ENCODE measurements around the gene SLC6A13.
A peak's percentile ranks its signal among the peaks of the same experiment; 100 is the strongest.

Gene SLC6A13

DNA sequence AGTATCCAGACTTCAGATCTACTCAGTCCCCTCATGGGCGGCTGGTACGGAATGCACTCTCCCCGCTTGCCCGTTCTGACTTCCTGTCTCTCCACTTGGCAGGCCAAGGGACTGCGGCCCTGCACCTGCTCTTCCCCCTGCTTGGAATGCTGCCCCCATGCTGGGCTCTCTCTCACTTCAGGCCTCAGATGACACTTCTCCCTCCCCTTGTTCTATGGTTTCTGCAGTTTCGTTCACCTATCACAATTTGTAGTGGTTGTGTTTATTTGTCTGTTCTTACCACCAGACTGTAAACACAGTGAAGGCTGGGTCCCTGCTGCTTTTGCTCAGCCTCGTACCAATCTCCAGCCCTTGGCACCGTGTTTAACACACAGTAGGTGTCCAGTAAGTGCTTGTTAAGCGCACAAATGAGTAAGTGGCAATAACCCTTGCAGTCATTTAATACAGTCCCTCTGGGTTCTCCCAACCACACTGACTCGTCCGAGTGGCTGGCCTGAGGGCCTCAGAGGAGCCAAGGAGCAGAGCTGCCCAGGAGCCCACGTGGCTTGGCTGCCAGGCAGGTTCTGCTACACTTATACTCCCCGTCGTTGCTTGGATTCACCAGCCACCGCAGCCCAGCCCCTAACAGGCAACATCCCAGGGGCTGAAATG is 60.4 kb downstream of the SLC6A13 start:
- Histone ChIP-seq H3K18ac (ENCODE audit: low read length) (no peak overlapping the region), H3K79me1 (ENCODE audit: low read length) (no peaks in the 10 kb centered on the region), H4K91ac (ENCODE audit: low read depth, low read length) (no peak overlapping the region), H3K9me3 (ENCODE audit: insufficient read depth, low read depth, low read length) (peaks cover 7% of the 10 kb centered on the region), H2BK5ac (ENCODE audit: low read depth, low read length, poor library complexity) (no peak overlapping the region), H3K9ac (ENCODE audit: low read length) (peak overlapping the region; percentile 29), H2BK120ac (ENCODE audit: insufficient read depth, low read length, poor library complexity) (no peak overlapping the region), H4K8ac (ENCODE audit: low read depth, low read length) (no peak overlapping the region), H2AK5ac (ENCODE audit: low read length) (no peak overlapping the region), H3K4me3 (ENCODE audit: low read depth, low read length) (no peak overlapping the region), H2AFZ (ENCODE audit: insufficient read depth, low read length, poor library complexity) (no peak overlapping the region), H3K36me3 (ENCODE audit: control insufficient read depth in 1 of 2, insufficient read depth in 2 of 2, low read length in 2 of 2) (no peaks in the 10 kb centered on the region), H3K4me2 (ENCODE audit: low read length) (no peak overlapping the region), H3K27me3 (ENCODE audit: insufficient read depth, low read length) (peaks cover 24% of the 10 kb centered on the region), H3K79me2 (ENCODE audit: control insufficient read depth, insufficient read depth, low read length, poor library complexity) (no peaks in the 10 kb centered on the region), H3K4me1 (ENCODE audit: control insufficient read depth in 1 of 2, insufficient read depth in 2 of 2, low read length in 2 of 2) (peaks cover 5 to 16% of the 10 kb centered on the region in 2 experiments), H3K14ac (ENCODE audit: low read length) (no peak overlapping the region), H3K27ac (ENCODE audit: low read depth, low read length) (no peak overlapping the region), H2BK12ac (ENCODE audit: low read length) (no peak overlapping the region), H3K4ac (ENCODE audit: low read depth, low read length) (no peak overlapping the region), H4K12ac (ENCODE audit: low read depth, low read length) (no peak overlapping the region), H3K23ac (ENCODE audit: low read length) (no peak overlapping the region)
- DNase-seq = no peak
- WGBS (ENCODE audit: extremely low coverage, insufficient coverage, insufficient read length) = no CpG with 5 or more reads among the region's 15 CpGs

DNA sequence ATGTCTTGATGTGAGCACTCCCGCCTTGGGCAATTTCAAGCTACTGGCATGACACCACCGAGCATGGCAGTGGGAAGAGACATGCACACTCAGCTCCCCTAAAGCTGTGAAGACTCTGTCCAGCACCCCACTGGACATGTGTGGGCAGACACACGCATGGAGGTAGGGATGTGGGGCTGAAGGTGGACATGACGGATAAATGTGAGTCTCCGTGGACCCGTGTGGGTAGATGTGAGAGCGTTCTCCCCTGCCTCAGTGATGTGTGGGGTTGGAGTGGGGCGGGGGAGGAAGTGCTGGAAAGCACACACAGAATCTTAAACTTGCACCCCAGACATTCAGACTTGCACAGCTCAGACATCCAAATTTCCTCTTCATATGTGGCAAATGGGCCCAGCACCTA is 61.3 kb downstream of the SLC6A13 start:
- H2BK12ac ChIP-seq (ENCODE audit: low read length) = no peak overlapping the region
- H3K23ac ChIP-seq (ENCODE audit: low read length) = no peak overlapping the region
- no peak overlapping the region for H3K14ac ChIP-seq (ENCODE audit: low read length)
- H3K79me2 ChIP-seq (ENCODE audit: control insufficient read depth, insufficient read depth, low read length, poor library complexity) = no peaks in the 10 kb centered on the region
- no peak overlapping the region for H4K12ac ChIP-seq (ENCODE audit: low read depth, low read length)
- peaks cover 7% of the 10 kb centered on the region for H3K9me3 ChIP-seq (ENCODE audit: insufficient read depth, low read depth, low read length)
- no peak overlapping the region for H4K8ac ChIP-seq (ENCODE audit: low read depth, low read length)
- H2AK5ac ChIP-seq (ENCODE audit: low read length) = no peak overlapping the region
- no peak overlapping the region for H2BK5ac ChIP-seq (ENCODE audit: low read depth, low read length, poor library complexity)
- H3K27ac ChIP-seq (ENCODE audit: low read depth, low read length) = no peak overlapping the region
- H3K4me2 ChIP-seq (ENCODE audit: low read length) = no peak overlapping the region
- H2BK120ac ChIP-seq (ENCODE audit: insufficient read depth, low read length, poor library complexity) = no peak overlapping the region
- DNase-seq = no peak
- no peak overlapping the region for H3K9ac ChIP-seq (ENCODE audit: low read length)
- no peaks in the 10 kb centered on the region for H3K36me3 ChIP-seq (ENCODE audit: control insufficient read depth in 1 of 2, insufficient read depth in 2 of 2, low read length in 2 of 2)
- H2AFZ ChIP-seq (ENCODE audit: insufficient read depth, low read length, poor library complexity) = no peak overlapping the region
- H4K91ac ChIP-seq (ENCODE audit: low read depth, low read length) = no peak overlapping the region
- no peak overlapping the region for H3K4ac ChIP-seq (ENCODE audit: low read depth, low read length)
- peaks cover 5 to 16% of the 10 kb centered on the region in 2 experiments for H3K4me1 ChIP-seq (ENCODE audit: control insufficient read depth in 1 of 2, insufficient read depth in 2 of 2, low read length in 2 of 2)
- H3K79me1 ChIP-seq (ENCODE audit: low read length) = no peaks in the 10 kb centered on the region
- H3K27me3 ChIP-seq (ENCODE audit: insufficient read depth, low read length) = peaks cover 24% of the 10 kb centered on the region
- H3K4me3 ChIP-seq (ENCODE audit: low read depth, low read length) = peak overlapping the region; percentile 27
- no peak overlapping the region for H3K18ac ChIP-seq (ENCODE audit: low read length)
- no CpG with 5 or more reads among the region's 8 CpGs for WGBS (ENCODE audit: extremely low coverage, insufficient coverage, insufficient read length)

DNA sequence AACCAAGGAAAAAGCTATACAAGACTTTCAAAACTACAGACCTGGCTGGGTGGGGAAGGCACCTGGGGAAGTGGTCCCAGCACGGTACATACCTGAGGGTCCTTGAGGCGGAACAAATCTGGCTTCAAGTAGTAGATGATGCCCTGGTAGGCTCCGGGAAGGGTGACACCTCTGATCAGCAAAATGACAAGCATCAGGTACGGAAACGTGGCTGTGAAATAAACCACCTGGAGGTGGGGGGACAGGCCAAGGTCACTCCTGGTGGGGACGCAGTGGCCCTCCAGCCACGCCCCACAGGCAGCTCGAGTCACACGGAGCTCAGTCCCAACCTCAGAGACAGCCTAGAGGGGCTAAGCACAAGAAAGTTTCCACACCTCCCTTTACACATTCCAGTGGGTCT is 63.9 kb downstream of the SLC6A13 start:
- WGBS (ENCODE audit: extremely low coverage, insufficient coverage, insufficient read length) = no CpG with 5 or more reads among the region's 9 CpGs
- Histone ChIP-seq H3K36me3 (ENCODE audit: control insufficient read depth in 1 of 2, insufficient read depth in 2 of 2, low read length in 2 of 2) (no peaks in the 10 kb centered on the region), H3K4me3 (ENCODE audit: low read depth, low read length) (no peak overlapping the region), H3K4me2 (ENCODE audit: low read length) (no peak overlapping the region), H2BK120ac (ENCODE audit: insufficient read depth, low read length, poor library complexity) (no peak overlapping the region), H2BK5ac (ENCODE audit: low read depth, low read length, poor library complexity) (no peak overlapping the region), H3K79me1 (ENCODE audit: low read length) (no peaks in the 10 kb centered on the region), H3K9ac (ENCODE audit: low read length) (no peak overlapping the region), H3K27me3 (ENCODE audit: insufficient read depth, low read length) (peaks cover 15% of the 10 kb centered on the region), H4K12ac (ENCODE audit: low read depth, low read length) (no peak overlapping the region), H3K18ac (ENCODE audit: low read length) (no peak overlapping the region), H3K9me3 (ENCODE audit: insufficient read depth, low read depth, low read length) (peaks cover 6% of the 10 kb centered on the region), H2AK5ac (ENCODE audit: low read length) (no peak overlapping the region), H3K23ac (ENCODE audit: low read length) (no peak overlapping the region), H2AFZ (ENCODE audit: insufficient read depth, low read length, poor library complexity) (no peak overlapping the region), H4K8ac (ENCODE audit: low read depth, low read length) (no peak overlapping the region), H3K4ac (ENCODE audit: low read depth, low read length) (no peak overlapping the region), H4K91ac (ENCODE audit: low read depth, low read length) (no peak overlapping the region), H2BK12ac (ENCODE audit: low read length) (no peak overlapping the region), H3K79me2 (ENCODE audit: control insufficient read depth, insufficient read depth, low read length, poor library complexity) (no peaks in the 10 kb centered on the region), H3K27ac (ENCODE audit: low read depth, low read length) (no peak overlapping the region), H3K14ac (ENCODE audit: low read length) (no peak overlapping the region), H3K4me1 (ENCODE audit: control insufficient read depth in 1 of 2, insufficient read depth in 2 of 2, low read length in 2 of 2) (peaks cover 5 to 9% of the 10 kb centered on the region in 2 experiments)
- no peak for DNase-seq

DNA sequence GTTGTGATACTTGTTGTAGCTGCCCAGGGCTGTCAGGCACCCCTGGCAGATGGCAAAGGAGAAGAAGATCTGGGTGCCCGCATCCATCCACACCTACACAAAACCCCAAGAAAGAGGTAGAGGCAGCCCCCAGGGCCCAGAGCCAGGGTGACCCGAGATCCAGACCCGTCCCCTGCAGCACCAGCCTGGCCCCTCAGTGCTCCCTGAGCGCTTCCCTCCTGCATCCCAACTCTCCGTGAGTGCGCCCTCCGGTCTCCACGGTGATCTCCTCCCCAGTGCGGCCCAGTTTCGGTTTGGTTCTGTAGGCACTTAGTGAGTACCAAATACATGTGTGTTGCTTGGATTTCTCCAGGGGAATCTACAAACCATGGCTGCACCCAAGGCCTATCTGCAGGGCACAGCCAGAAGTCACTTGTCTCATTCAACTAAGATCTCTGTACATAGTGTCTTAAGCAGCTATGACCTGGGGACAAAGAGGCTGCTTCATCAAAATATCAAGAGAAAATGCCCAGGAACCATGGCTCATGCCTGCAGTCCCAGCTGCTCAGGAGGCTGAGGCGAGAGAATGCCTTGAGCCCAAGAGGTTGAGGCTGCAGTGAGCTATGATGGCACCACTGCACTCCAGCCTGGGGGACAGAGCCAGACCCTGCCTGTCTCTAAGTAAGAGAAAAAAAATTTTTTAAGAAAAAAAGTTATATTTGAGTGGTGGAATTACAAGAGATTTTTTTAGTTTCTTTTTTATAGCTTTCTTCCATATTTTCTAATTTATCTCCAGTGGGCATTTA is 64.5 kb downstream of the SLC6A13 start:
- WGBS (ENCODE audit: extremely low coverage, insufficient coverage, insufficient read length) = no CpG with 5 or more reads among the region's 11 CpGs
- Histone ChIP-seq H3K27ac (ENCODE audit: low read depth, low read length) (no peak overlapping the region), H3K4me2 (ENCODE audit: low read length) (no peak overlapping the region), H3K79me2 (ENCODE audit: control insufficient read depth, insufficient read depth, low read length, poor library complexity) (no peaks in the 10 kb centered on the region), H2AFZ (ENCODE audit: insufficient read depth, low read length, poor library complexity) (no peak overlapping the region), H3K36me3 (ENCODE audit: control insufficient read depth in 1 of 2, insufficient read depth in 2 of 2, low read length in 2 of 2) (no peaks in the 10 kb centered on the region), H2BK5ac (ENCODE audit: low read depth, low read length, poor library complexity) (no peak overlapping the region), H4K12ac (ENCODE audit: low read depth, low read length) (no peak overlapping the region), H3K4me1 (ENCODE audit: control insufficient read depth in 1 of 2, insufficient read depth in 2 of 2, low read length in 2 of 2) (peaks cover 5 to 9% of the 10 kb centered on the region in 2 experiments), H3K4ac (ENCODE audit: low read depth, low read length) (no peak overlapping the region), H2AK5ac (ENCODE audit: low read length) (no peak overlapping the region), H3K27me3 (ENCODE audit: insufficient read depth, low read length) (peaks cover 9% of the 10 kb centered on the region), H3K9me3 (ENCODE audit: insufficient read depth, low read depth, low read length) (peaks cover 6% of the 10 kb centered on the region), H2BK120ac (ENCODE audit: insufficient read depth, low read length, poor library complexity) (no peak overlapping the region), H2BK12ac (ENCODE audit: low read length) (no peak overlapping the region), H3K79me1 (ENCODE audit: low read length) (no peaks in the 10 kb centered on the region), H3K9ac (ENCODE audit: low read length) (no peak overlapping the region), H4K91ac (ENCODE audit: low read depth, low read length) (no peak overlapping the region), H3K14ac (ENCODE audit: low read length) (no peak overlapping the region), H3K18ac (ENCODE audit: low read length) (no peak overlapping the region), H3K23ac (ENCODE audit: low read length) (no peak overlapping the region), H4K8ac (ENCODE audit: low read depth, low read length) (no peak overlapping the region), H3K4me3 (ENCODE audit: low read depth, low read length) (no peak overlapping the region)
- no peak for DNase-seq
